HG03469 (cell line): ENCODE results near the gene ANXA2.
A peak's percentile ranks its signal among the peaks of the same experiment; 100 is the strongest.
"Not testable (repeated sequence)": the region's sequence is repeated elsewhere in the genome, so short reads cannot be mapped to it uniquely, and the experiment has no call there.

Experiments used
- ATAC-seq: cut with Tn5 transposase; IDR thresholded peaks from one replicate; pipeline ENCODE4 v1.9.1; 2021; ENCODE audit warnings: mild to moderate bottlenecking, moderate library complexity, moderate number of reproducible peaks; ENCODE audit not compliant: unreplicated experiment

The ANXA2 gene

GRCh38 chr15:60411774-60412425 lies 14.1 kb upstream of the ANXA2 start:
- no peak for ATAC-seq

DNA sequence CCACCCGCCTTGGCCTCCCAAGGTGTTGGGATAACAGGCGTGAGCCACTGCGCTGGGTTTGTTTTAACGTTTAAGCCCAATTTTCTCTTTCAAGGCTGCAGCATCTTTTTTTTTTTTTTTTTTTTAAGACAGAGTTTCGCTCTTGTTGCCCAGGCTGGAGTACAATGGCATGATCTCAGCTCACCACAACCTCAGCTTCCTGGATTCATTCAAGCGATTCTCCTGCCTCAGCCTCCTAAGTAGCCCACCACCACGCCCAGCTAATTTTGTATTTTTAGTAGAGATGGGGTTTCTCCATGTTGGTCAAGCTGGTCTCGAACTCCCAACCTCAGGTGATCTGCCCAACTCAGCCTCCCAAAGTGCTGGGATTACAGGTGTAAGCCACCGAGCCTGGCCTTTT lies 12.6 kb upstream of the ANXA2 start:
- ATAC-seq = not testable (repeated sequence)

GRCh38 chr15:60408463-60408981 lies 10.7 kb upstream of the ANXA2 start:
- no peak for ATAC-seq

DNA sequence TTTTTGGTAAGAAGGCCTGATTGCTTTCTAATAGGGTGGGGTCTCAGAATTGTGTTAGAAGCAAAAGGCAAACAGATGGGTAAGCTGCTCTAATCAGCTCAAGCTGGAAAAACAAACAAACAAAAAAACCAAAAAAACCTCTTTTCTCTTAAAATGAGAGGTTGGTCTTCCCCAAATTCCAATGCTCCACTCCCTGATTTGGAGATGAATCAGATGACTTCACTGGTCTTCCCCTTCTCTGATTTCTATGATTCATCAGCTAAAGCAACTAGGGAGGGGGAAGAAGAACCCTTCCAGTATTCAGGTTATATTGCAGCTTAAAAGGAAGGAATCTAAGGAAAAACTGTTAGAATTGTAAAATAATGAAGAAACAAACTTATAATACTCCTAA lies 9.6 kb upstream of the ANXA2 start:
- no peak for ATAC-seq

GRCh38 chr15:60406513-60407414 lies 9.0 kb upstream of the ANXA2 start:
- no peak for ATAC-seq

DNA sequence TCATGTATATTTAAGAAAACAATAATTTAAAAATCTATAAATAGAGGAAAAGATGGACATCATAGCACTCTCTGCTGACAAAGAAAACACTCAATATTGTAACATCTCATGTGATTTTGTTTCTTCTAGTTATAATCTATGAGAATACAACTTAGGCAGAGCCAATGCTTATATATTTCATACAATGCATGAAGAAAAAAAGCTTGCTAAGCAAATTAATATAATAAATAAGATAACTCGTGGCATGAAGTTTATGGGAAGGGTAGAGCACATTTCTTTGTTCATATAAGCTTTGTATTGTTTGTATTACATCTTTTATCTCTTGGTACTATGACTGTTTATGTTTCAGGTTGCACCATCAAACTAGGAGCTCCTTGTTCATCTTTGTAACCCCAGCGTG lies 7.6 kb upstream of the ANXA2 start:
- no peak for ATAC-seq

DNA sequence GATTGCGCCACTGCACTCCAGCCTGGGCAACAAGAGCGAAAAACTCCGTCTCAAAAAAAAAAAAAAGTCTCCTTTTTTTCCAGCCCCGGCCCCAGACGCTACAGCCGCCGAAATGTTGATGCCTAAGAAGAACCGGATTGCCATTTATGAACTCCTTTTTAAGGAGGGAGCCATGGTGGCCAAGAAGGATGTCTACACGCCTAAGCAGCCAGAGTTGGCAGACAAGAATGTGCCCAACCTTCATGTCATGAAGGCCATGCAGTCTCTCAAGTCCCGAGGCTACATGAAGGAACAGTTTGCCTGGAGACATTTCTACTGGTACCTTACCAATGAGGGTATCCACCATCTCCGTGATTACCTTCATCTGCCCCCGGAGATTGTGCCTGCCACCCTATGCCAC lies 6.6 kb upstream of the ANXA2 start:
- not testable (repeated sequence) for ATAC-seq

- ATAC-seq = no peak
Measured at GRCh38 chr15:60400944-60401343, 3.2 kb upstream of the ANXA2 start.

DNA sequence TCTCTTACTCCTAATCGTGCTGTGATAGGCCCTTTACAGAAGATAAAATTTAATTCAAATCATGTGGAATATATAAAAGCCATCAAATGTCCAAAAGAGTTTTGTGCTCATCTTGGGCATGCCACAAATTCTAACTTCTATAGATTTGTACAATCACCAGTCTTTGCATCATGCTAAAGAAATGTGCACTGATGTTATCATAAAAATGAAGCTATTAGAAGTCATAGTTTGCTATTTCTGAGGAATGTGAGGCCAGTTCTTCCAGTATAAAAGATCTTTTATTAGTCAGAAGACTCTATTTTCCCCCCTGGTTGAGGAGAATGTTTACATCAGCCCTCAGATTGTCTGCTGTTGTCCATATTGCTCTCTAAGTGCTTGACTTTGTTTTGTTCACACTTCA lies 2.1 kb upstream of the ANXA2 start:
- ATAC-seq = no peak

GRCh38 chr15:60399246-60399915 lies 1.6 kb upstream of the ANXA2 start:
- no peak for ATAC-seq

- peak; percentile 45 for ATAC-seq
Measured at GRCh38 chr15:60396958-60397771, 621 bp downstream of the ANXA2 start.

GRCh38 chr15:60396560-60396957 lies 1.2 kb downstream of the ANXA2 start:
- no peak for ATAC-seq

DNA sequence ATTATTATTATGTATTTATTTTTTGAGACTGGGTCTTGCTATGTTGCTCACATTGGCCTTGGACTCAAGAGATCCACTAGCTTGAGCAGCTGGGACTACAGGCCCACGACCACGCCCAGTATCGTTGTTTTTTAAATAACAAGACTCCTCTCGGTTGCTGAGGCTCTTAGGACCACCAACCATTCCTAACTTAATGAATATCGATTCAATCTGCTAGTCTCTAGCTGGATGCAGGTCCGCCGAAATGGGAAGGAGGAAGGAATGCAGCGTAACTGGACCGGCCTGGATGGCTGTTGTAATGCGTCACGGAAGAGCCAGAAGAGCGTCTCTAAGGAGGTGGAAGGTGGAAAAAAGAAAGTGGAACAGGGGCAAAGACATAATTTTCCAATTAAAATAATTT lies 1.7 kb downstream of the ANXA2 start:
- ATAC-seq = no peak

DNA sequence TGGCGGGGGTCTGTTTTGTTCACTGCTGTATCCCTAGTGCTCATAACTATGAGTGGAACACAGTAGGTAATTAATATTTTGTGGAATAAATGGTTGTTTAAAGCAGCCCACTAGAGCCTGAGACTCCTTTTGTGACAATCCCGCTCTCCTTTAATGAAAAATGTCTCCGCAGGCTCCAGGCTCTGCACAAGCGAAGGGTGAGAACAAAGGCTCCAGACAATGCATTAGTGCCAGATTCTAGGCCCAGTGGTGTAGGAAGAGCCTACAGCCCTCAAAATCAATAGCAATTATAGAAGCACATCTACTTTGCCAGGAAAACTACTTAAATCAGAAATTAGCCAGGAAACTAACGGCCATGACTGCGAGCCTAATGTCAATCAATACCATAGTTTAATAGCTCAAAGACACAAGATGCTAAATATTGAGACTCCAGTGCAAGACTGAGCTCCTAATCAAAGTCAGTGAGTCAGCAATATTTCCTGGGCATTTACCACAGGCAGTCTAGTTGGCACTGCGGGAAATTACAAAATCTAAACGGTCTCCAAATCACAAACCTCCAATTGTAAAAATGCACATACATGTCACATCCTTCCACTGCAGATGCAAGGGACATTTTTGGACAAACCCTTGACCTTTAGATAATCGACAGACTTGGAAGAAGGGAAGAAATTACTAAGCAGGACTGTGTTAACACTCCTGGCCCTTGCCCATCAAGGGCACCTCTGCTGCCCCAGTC lies 2.3 kb downstream of the ANXA2 start:
- no peak for ATAC-seq

GRCh38 chr15:60394689-60395097 lies 3.1 kb downstream of the ANXA2 start:
- ATAC-seq = no peak

GRCh38 chr15:60392986-60393790 lies 4.6 kb downstream of the ANXA2 start:
- ATAC-seq = no peak

- no peak for ATAC-seq
Measured at GRCh38 chr15:60392601-60392985, 5.2 kb downstream of the ANXA2 start.

DNA sequence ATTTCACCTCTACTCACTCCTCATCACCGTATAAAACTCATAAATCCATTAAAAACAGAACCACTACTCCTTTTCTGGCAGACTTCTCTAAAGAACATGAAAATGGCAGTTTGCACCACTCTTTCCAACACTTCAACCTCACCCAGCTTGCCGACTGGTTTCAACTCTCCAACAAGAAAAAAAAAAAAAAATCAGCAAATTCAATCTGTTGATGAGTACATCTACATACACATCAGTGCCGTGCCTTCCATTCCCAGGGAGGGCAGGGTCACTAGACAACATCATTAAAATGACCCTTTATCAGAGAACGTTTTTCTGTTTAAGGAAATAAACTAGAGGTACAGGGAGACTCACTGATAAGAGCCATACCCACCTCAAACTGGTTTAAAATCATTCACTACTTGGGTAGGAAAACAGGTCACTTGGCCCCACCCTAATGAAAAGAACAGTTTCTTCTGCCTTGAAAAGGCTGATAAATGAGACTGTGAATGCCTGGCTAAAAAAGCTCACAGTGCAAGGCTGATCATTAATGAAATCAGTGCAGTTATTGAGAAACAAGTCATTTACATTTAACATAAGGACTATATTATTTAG lies 6.0 kb downstream of the ANXA2 start:
- no peak for ATAC-seq
